Lung (tissue), 12 donors: Measurements from ENCODE around the gene ADIPOR2. TPM values are rescaled to one million over a fixed set of nuclear protein-coding genes. Genes with fewer than 3 reads are reported as not detected.

Source experiments
- ATAC-seq: fragments of 200-7000 bp; cut with Tn5 transposase; one replicate; pipeline ENCODE4 v1.9.1; 2020; ENCODE audit warnings: moderate number of reproducible peaks; ENCODE audit not compliant: insufficient read depth, low FRiP score
- DNase-seq, 3 donors: peaks; one replicate each; pipeline ENCODE4 v3.0.0-alpha.2; 2013 to 2017
- H3K27ac ChIP-seq, 2 donors: one replicate each; pipeline ENCODE4 v1.5.1; 2013; ENCODE audit warnings: mild to moderate bottlenecking in 2 of 2, moderate library complexity in 2 of 2, control low read depth in 1 of 2, inconsistent platforms in 1 of 2, low read depth in 1 of 2, low read length in 1 of 2
- H3K27me3 ChIP-seq, 3 donors: one replicate each; pipeline ENCODE4 v1.5.1; 2013; ENCODE audit warnings: low read length in 2 of 3; ENCODE audit not compliant: control insufficient read depth in 3 of 3, insufficient read depth in 3 of 3
- H3K36me3 ChIP-seq, 4 donors: one replicate each; pipeline ENCODE4 v1.5.1; 2013; ENCODE audit warnings: low read length in 4 of 4, mild to moderate bottlenecking in 1 of 4, moderate library complexity in 1 of 4; ENCODE audit not compliant: control insufficient read depth in 4 of 4, insufficient read depth in 4 of 4
- H3K4me1 ChIP-seq, 5 donors: one replicate each; pipeline ENCODE4 v1.5.1; 2013; ENCODE audit warnings: low read length in 5 of 5, mild to moderate bottlenecking in 2 of 5, moderate library complexity in 1 of 5; ENCODE audit not compliant: control insufficient read depth in 5 of 5, insufficient read depth in 5 of 5
- H3K4me3 ChIP-seq: one replicate; pipeline ENCODE4 v1.5.1; 2013; ENCODE audit warnings: mild to moderate bottlenecking, control low read depth, moderate library complexity
- H3K9ac ChIP-seq, 2 donors: one replicate each; pipeline ENCODE4 v1.5.1; 2013; ENCODE audit warnings: low read length in 2 of 2, control low read depth in 1 of 2; ENCODE audit not compliant: insufficient read depth in 1 of 2
- H3K9me3 ChIP-seq, 4 donors: one replicate each; pipeline ENCODE4 v1.5.1; 2013; ENCODE audit warnings: low read length in 3 of 4, mild to moderate bottlenecking in 1 of 4, moderate library complexity in 1 of 4; ENCODE audit not compliant: control insufficient read depth in 4 of 4, insufficient read depth in 3 of 4
- CTCF ChIP-seq: IDR thresholded peaks from 2 replicates; pipeline ENCODE4 v1.5.1; 2012; ENCODE audit warnings: mild to moderate bottlenecking; ENCODE audit errors: control extremely low read depth, extremely low read depth
- WGBS, 2 donors: extraction: QIAGEN DNeasy Blood & Tissue Kit; methylation state at CpG; one replicate each; pipeline ENCODE4 v1.1.7; 2013; 5-methylcytosine and 5-hydroxymethylcytosine counted together
- polyA plus RNA-seq, 2 donors: library from polyadenylated mRNA; stranded (reverse); fragments of 200-250 nt; gene quantifications; one replicate each; pipeline ENCODE4 v1.2.1, GENCODE V29; 2013
- total RNA-seq, 2 donors: library from RNA; depleted of rRNA in 1 of 2; stranded (reverse); fragments of >200 nt in 1 of 2; gene quantifications; one replicate each; pipeline ENCODE4 v1.2.1, GENCODE V29; 2014 to 2021
- donor health status: control.
- donor health status: control.
- donor health status: Bipolar disorder and iron deficiency.
- donor health status: healthy.
- donor health status: DM: yes; HTN: yes; CAD: no.

The ADIPOR2 gene
- total and polyA plus RNA-seq, 4 donors, result 31.9 to 61.1 (median 53.6) TPM

- H3K9me3 ChIP-seq, result no peaks in the 10 kb centered on the region
- peak overlapping the region; percentile 75 to 91 for H3K27ac ChIP-seq
- peaks cover 0 to 15% (median 2%) of the 10 kb centered on the region in 5 donors for H3K4me1 ChIP-seq
- 9 to 16% methylated on average over 59 to 71 of the region's 71 CpGs for WGBS, 2 donors
- peak overlapping the region; percentile 66 for H3K4me3 ChIP-seq
- DNase-seq (peak; percentile 54 to 69 (median 55)), ATAC-seq (peak; percentile 28)
- H3K27me3 ChIP-seq, result no peaks in the 10 kb centered on the region
- H3K36me3 ChIP-seq, result no peaks in the 10 kb centered on the region
- peak overlapping the region; percentile 15 to 37 for H3K9ac ChIP-seq
- TF ChIP-seq CTCF, result no peak
These were observed 106.4 kb downstream of the ADIPOR2 start for GRCh38 chr12:1797011-1797901.

GRCh38 chr12:1797991-1798640 is 107.2 kb downstream of the ADIPOR2 start:
- Histone ChIP-seq H3K4me1 (peaks cover 0 to 15% (median 2%) of the 10 kb centered on the region in 5 donors), H3K36me3 (no peaks in the 10 kb centered on the region), H3K9me3 (no peaks in the 10 kb centered on the region), H3K4me3 (no peak overlapping the region), H3K9ac (no peak overlapping the region), H3K27ac (no peak overlapping the region), H3K27me3 (no peaks in the 10 kb centered on the region)
- ATAC-seq (no peak), DNase-seq (no peak)
- TF ChIP-seq CTCF, result no peak
- 92 to 95% methylated on average over 22 of the region's 22 CpGs for WGBS, 2 donors

GRCh38 chr12:1798641-1799020 is 107.8 kb downstream of the ADIPOR2 start:
- Histone ChIP-seq H3K4me1 (peaks cover 0 to 15% (median 2%) of the 10 kb centered on the region in 5 donors), H3K36me3 (no peaks in the 10 kb centered on the region), H3K9me3 (no peaks in the 10 kb centered on the region), H3K27ac (no peak overlapping the region), H3K4me3 (no peak overlapping the region), H3K9ac (no peak overlapping the region), H3K27me3 (no peaks in the 10 kb centered on the region)
- DNase-seq (no peak), ATAC-seq (no peak)
- 91 to 92% methylated on average over 6 of the region's 6 CpGs for WGBS, 2 donors
- no peak for TF ChIP-seq CTCF
